ENCODE data around the gene ANKS1B.

- TF ChIP-seq POLR2A (IDR thresholded peaks at IDR 0.05) (no peak), CTCF (IDR thresholded peaks at IDR 0.05) (no peak)
Measured at GRCh38 chr12:99644629-99645028, 340.1 kb downstream of the ANKS1B start.
